Stimulated activated CD8-positive, alpha-beta memory T cell treated with anti-CD3 and anti-CD28 coated beads, Interleukin-4, amount 100 ng/mL, for 48 hours (primary cell): ENCODE measurements around the gene POLR1B.
A peak's percentile ranks its signal among the peaks of the same experiment; 100 is the strongest.
"Not testable (repeated sequence)": the region's sequence is repeated elsewhere in the genome, so short reads cannot be mapped to it uniquely, and the experiment has no call there.

Source experiments
- DNase-seq: peaks from one replicate; pipeline ENCODE4 v3.0.0-alpha.2; 2020

Gene POLR1B

DNA sequence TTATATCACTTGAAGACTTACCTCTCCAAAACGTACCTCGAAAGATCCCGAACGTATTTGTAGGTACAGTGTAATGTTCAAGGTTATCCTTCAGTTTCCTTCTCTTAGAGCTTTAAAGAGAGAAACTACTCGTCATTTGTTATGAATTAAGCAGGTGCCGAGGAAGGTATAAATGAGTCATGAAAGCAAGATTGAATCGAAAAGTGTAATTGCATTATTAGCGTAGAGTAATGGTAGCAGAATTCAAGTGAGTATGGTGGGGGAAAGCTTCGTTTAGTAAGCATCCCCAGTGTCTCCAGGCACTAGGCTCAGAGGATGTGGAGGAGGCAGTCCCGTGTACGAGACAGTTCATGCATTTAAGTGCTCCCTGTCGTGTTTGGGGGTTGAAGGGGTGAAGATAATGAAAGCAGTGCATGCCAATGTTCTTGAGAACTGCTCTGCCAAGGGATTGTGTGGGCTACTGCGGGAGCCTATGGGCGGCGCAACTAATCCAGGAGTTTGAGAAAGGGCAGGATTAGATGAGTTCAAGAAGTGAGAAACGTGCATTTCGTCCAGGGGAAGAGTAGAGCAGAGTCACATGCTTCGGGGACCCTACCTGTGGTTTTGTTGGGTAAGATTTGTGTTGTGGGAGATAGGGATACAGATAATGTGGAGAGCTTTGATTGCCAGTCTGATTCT lies 858 bp downstream of the POLR1B start:
- peak; percentile 28 for DNase-seq

DNA sequence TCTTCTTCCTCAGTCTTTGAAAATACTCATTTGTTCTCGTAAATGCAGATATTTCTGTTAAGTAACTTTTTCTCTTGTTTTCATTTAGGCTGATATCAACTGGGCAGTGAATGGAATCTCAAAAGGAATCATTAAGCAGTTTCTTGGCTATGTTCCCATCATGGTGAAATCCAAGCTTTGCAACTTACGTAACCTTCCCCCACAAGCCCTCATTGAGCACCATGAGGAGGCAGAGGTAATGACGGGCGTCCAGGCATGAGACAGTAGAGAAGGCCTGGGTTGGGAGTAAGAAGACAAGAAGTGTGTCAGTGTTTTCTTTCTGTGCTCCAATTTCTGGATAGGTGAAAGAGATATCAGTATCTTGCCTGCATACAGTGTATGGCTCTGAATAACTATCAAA lies 5.1 kb downstream of the POLR1B start:
- no peak for DNase-seq

DNA sequence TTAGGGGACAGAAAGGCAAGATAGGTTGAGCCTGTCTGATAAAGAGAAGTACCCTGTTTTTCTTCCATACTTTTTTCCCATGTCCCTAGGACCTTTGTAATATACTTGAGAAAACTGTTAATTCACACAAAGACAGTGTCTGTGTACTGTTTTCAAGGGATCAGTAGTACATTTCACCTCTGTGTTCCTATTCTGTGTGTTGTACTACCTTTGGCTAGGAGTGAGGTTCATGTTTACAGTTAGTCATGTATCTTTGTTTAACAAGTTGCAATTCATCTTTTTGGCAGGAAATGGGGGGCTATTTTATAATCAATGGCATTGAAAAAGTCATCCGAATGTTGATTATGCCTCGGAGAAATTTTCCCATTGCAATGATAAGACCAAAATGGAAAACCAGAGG lies 6.7 kb downstream of the POLR1B start:
- DNase-seq: no peak

DNA sequence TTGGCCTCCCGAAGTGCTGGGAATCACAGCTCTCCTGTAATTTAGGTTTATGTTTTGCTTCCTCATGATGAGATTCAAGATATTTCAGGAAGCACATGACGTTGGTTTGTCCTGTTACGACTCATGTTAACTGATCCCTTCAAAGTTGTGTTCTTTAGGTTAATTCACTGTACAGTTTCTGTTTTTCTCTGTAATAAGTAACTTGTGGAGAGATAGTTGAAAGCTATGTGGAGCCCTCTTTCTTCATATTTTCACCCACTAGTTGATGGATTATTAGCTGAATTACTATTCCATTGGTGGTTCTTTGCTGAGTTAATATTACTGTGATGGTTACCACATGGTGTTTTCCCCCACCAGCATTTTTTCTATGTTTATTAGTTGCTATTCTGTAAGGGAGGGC lies 23.8 kb downstream of the POLR1B start:
- no peak for DNase-seq

DNA sequence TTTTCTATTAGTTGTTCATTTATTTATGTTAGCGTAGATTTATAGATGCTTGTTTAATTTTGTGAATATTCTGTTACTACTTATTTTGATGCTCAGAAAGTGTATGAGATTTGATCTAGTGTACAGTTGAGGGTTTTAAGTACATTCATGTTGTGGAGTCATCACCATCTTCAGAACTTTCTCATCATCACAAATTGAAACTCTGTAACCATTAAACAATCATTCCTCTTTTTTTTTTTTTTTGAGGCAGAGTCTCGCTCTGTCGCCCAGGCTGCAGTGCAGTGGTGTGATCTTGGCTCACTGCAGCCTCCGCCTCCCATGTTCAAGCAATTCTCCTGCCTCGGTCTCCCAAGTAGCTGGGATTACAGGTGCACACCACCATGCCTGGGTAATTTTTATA lies 24.2 kb downstream of the POLR1B start:
- not testable (repeated sequence) for DNase-seq

DNA sequence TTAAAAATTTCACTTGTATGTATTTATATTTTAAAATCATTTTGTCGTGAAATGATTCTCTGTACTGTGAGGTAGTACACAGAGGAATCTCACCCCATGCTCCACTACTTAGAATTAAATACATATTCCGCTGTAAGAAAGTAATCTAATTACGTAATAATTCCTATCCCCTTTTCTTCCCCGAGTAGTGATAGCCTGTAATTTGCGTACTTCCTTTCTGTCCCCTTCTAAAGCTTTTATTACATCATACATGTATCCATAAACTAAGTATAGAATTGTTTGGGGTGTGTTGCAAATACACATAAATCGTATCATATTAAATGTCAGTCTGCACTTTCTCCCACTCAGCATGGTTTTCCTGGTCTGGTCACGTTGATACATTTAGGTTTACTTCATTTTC lies 29.7 kb downstream of the POLR1B start:
- DNase-seq: no peak

DNA sequence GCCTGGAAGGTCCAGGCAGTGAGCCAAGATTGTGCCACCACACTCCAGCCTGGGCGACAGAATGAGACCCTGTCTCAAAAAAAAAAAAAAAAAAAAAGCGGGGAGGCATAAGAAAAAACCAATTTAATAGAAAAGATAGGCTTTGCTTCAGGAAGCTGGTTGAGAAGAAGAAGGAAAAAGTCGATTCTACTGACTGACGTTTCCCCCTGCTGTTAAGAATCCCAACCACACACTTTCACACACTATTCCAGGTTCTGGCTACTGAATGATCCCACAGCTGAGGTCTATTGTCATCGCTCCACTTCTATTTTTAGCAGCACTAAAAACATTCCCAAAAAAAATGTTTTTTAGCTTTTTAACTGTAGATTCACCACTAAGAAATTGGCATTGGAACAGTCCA lies 35.5 kb downstream of the POLR1B start:
- DNase-seq: no peak

DNA sequence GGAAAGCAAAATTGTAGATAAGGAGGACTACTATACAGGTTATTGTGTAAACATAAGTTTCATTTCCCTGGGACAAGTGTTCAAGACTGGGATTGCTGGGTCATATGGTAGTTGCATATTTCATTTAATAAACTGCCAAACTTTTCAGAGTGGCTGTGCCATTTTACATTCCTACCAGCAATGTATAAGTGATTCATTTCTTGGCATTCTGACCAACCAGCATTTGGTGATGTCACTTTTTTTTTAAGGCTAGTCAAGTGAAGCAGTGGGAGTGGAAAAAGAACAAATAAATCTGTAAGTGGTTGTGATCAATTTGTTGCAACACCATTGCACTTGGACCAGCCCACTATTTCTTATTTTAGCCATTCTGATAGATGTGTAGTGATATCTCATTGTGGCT lies 37.0 kb downstream of the POLR1B start:
- no peak for DNase-seq

DNA sequence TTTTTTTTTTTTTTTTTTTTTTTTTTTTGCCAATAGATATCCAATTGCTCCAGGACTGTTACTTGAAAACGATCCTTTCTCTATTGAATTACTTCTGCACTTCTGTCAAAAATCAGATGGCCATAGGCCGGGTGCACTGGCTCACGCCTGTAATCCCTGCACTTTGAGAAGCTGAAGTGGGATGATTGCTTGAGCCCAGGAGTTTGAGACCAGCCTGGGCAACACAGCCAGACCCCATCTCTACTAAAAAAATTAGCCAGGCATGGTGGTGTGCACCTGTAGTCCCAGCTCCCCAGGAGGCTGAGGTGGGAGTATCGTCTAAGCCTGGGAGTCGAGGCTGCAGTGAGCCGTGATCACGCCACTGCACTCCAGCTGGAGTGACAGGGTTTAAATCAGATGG lies 37.8 kb downstream of the POLR1B start:
- no peak for DNase-seq

DNA sequence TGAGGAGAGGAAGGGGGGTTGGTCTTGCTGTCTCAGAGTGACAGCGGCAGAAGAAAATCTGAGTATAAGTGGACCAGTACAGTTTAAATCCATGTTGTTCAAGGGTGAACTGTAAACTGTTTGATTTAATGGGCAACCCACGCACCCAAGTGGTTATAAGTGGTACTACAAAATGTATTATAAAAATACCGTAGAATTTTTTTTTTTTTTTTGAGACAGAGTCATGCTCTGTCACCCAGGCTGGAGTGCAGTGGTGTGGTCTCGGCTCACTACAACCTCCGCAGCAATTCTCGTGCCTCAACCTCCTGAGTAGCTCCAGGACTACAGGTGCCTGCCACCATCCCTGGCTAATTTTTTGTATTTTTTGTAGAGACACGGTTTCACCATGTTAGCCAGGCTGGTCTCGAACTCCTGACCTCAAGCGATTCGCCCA lies 40.1 kb downstream of the POLR1B start:
- peak; percentile 37 for DNase-seq

DNA sequence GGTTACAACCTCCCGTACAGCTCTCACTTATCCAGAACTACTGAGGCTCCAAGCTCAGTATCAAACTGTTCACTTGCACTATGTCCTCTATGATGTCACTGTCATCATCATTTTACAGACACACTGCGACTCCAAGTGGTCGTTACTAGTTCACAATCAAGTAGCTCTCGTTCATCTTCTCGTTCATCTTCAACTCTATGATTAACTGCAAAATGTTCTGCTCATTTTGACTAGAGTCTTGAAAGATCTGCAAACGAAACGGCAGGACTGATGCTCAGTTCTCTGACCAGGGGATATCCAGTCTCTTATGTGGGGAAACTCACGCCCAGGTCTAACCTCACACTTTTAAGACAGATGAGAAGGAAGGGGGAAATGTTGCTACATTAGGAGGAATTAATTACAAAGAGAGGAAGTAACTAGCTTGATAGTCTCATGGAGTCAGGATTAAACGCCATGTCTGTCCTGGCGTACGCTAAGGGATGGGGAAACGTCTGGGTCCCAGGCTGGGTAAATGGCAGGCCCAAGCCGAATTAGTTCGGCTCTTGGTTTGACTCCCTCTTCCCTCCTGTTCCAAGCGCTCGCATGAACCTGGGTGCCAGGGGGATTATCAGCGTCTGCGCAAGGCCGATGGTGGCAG lies 41.4 kb downstream of the POLR1B start:
- no peak for DNase-seq

DNA sequence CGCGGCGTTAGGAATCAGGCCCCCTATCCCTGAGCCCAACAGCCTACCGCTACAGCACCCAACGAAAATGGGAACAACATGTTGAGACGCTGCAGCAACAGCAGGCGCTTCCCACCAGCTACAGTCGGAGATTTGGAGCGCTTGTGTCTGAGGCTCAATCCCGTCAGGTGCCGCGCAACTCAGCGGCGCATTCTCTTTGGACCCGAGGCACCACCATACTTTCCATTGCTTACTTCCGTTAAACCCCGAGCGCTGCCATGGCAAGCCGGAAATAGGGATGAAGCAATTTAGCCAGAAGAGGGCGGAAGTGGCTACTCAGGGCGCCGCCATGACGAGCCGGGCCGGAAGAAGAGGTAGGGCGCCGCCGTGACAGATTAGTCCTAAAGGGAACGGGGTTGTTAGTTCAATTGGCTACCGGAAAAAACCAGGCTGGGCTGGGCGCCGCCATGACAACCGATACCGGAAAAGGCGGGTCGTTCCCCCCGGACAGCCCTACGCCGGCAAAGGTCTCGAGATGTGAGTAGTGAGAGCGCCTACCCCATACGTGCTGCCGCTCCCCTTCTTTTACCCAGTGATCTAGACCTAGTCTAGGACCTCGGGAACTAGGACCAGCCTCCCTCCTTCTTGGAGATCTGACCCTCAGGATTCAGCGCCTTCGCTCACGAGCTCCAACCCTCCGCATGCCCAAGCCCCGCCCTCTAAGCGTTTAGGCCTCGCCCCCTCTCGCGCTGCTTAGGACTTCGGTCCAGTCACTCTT lies 42.0 kb downstream of the POLR1B start, which contains the start of gene CHCHD5:
Gene CHCHD5 (plus strand): TSS at position 476 of the 757 bp plus-strand sequence. CDS start 39 bp downstream, at position 515.
- peak; percentile 94 for DNase-seq

DNA sequence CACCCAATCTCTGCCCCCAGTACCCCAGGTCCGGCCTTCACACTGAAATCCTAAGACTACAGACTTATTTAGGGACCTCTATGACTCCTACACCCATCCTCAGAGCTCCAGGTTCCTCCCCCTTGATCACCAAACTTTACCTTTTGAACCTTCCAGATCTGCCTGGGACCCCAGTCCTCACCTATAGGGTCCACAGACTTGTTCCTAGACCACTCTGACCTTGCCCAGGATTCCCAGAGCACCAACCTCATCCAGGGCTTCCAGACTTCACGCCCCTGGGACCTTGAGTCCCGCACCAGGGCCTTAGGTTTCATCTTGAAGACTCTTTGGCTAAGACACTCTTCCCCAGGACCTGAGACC lies 42.6 kb downstream of the POLR1B start:
- DNase-seq: no peak

DNA sequence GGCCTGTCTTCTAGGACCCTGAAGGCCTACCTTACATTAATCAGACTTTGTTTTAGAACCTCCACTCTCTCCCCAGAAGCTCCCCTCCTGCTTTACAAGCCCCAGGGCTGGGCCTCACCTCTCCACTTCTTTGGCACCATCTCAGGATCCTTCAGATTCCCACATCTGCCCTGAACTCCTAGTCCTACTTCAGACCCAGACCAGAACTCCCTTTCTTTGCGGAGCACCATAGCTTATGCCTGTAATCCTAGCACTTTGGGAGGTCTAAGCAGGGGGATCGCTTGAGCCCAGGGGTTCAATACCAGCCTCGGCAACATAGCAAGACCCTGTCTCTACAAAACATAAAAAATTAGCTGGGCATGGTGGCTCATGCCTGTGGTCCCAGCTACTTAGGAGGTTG lies 43.1 kb downstream of the POLR1B start:
- DNase-seq: no peak

DNA sequence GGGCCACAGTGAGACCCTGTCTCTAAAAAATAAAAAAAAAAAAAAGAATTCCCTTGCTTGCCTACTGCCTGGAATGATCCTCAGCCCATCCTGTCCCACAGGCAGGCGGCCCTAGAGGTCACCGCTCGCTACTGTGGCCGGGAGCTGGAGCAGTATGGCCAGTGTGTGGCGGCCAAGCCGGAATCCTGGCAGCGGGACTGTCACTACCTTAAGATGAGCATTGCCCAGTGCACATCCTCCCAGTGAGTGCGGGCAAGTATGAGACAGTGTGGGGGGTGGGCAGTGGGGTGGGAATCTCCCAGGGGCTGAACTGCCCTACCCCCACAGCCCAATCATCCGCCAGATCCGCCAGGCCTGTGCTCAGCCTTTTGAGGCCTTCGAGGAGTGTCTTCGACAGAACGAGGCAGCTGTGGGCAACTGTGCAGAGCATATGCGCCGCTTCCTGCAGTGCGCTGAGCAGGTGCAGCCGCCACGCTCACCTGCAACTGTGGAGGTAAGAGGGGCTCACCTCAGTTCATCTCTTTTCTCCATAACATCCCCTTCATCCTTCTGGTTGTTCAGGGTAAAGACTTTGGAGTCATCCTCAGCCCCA lies 43.7 kb downstream of the POLR1B start:
- no peak for DNase-seq

DNA sequence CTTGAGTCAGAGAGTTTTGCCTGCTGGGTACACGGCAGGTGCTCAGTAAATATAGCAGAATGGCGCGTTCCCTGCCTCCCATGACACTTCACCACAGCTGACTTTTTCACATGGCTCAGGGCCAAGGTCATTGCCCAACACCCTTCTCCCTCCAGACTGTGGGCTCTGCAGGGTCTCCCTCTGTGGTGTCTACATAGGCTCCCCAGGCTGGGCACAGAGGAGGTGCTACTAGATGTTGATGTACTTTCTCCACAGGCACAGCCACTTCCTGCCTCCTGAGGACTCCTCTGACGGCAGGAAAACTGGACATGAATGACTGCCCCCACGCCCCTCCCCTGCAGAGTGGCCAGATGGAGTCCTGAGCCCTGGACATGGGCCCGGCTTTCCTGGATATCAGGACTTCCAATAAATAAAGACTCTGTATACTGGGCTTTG lies 46.4 kb downstream of the POLR1B start:
- DNase-seq: no peak

DNA sequence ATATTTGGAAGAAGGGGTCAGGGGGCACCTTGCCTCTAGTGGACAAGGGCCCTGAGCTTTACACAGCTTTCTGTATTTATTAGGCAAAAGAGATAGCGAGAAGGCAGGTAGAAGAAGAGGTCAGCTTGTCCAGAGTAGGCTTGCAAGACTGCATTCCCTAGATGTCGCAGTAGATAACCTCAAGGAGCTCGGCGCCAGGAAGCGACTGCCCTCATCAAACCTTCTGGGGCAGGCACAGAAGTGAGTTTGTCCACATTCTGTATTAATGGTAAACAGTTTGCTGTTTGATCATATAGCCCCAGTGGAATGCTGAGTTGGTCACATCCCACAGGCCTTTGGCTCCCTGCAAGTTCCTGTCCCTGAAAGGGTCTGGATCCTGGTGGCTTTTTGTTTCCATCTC lies 49.1 kb downstream of the POLR1B start:
- DNase-seq: no peak

DNA sequence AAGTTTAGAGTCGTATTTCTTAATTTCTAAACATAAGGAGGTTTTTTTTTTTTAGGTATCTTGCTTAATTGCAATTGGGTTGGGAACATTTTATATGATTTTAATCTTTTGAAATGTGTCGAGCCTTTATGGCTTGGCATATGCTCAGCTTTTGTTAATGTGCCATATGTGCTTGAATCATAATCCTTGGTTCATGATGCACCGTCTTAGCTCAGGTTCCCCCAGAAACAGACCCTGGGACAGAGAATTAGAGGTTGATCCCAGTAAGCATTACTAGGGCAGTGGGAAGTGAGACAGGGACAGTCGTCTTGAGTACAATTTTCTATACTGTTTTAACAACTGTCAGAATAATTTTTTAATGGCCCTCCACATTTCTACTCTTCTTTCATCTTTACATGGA lies 51.5 kb downstream of the POLR1B start:
- DNase-seq: no peak

DNA sequence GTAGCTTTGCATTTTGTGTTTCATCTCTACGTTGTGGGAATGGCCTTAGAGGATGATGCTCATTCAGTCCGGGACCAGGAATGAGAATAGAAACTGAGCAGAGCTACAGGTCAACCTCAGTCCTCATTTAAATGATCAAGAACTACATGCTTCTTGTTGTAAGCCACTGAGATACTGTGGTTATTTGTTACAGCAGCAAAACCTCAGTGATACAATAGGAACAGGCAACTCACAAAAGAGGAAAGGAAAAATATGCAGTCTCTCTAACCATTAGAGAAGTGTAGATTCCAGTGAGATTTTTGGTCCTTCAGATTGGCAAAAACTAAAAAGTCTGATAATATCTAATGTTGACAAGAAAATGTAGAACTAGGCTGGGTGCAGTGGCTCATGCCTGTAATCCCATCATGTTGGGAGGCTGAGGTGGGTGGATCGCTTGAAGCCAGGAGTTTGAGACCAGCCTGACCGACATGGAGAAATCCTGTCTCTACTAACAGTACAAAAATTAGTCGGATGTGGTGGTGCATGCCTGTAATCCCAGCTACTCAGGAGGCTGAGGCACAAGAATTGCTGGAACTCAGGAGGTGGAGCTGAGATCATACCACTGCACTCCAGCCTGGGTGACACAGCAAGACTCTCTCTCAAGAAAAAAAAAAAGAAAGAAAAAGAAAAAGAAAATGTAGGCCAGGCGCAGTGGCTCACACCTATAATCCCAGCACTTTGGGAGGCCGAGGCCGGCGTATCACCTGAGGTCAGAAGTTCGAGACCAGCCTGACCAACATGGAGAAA lies 55.5 kb downstream of the POLR1B start:
- peak; percentile 4 for DNase-seq

DNA sequence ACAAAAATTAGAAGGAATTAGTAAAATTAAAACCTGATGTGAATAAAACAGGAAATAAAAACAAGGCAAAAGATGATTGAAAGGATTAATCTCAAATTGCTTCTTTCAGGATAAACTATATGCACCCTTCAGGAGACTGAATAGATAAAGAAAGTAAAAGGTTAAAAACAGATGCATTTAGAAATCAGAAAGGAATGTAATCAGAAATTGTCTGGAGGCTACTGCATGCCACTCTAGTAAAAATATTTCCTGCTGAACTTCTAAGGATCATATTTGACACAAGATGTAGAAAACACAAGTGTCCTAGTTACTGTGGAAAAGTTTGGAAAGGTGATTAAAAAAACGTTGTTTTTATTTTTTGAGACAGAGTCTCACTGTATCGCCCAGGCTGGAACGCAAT lies 58.4 kb downstream of the POLR1B start:
- DNase-seq: no peak

DNA sequence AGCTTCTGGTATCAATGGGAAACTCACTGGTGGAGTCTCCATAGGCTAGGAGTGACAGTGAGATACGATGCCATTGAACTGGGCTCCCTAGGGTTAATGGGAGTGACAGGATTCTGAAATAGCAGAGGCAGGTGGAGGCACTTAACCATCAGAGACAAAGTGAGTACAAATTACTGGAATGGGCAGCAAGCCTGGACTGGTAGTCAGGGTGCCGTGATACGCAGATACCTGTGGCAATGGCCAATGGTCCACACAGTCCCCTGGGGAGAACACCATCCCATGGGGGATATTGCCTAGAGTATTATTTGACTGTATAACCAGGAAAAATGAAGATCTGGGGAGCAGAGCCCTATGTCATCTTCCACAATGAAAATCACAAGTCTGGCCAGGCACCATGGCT lies 59.5 kb downstream of the POLR1B start:
- DNase-seq: peak; percentile 19

DNA sequence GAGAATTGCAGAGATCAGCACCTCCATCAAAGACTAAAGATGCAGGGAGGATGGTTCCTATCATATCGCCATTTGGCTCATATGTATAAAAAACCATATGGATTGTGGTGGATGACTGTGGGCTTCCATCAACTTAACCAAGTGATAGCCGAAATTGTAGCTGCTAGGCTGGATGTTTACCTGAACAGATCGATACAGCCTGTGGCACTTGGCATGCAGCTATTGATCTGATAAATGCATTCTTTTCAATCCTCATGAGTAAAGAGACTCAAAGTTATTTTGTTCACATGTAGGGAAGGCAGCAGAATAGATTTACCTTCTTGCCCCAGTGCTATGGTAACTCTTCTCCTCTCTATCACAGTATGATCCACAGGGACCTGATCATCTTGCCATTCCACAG lies 60.7 kb downstream of the POLR1B start:
- no peak for DNase-seq

DNA sequence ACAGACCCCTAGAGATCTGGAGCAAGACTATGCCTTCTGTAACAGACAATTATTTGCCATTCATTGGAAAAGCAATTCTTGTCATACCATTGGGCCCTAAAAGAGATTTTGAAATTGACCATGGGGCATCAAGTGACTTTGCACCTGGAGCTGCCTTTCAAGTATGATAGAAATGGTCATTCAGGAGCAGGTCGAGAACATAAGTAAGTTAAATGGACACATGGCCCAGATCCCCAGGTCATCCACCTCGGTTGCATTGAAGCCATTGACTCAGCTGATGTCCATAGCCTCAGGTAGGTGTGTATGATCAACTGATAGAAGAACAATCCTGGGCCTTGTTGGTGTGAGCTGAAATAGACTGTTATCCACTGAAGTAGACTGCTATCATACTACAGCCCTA lies 61.5 kb downstream of the POLR1B start:
- no peak for DNase-seq
